Tibial nerve (tissue), 4 donors: ENCODE measurements around the gene NIT2. TPM values are rescaled to one million over a fixed set of nuclear protein-coding genes. Genes with fewer than 3 reads are reported as not detected.

ENCODE experiments used
- DNase-seq, 2 donors: peaks; one replicate each; pipeline ENCODE4 v3.0.0-alpha.2; 2019; ENCODE audit warnings: low spot score in 2 of 2
- H3K27ac ChIP-seq, 4 donors: fragments of 200-600 bp; sonication (generic) in 3 of 4; one replicate each; pipeline ENCODE4 v1.5.1; 2017 to 2019; ENCODE audit warnings: mild to moderate bottlenecking in 1 of 4
- H3K27me3 ChIP-seq, 2 donors: fragments of 200-600 bp; sonication (generic) in 1 of 2; one replicate each; pipeline versions ENCODE4 v1.5.1 to v1.6.0; 2017 to 2019
- H3K36me3 ChIP-seq, 3 donors: fragments of 200-600 bp; sonication (generic); one replicate each; pipeline ENCODE4 v1.5.1; 2018 to 2019
- H3K4me1 ChIP-seq, 4 donors: fragments of 200-600 bp; sonication (generic) in 3 of 4; one replicate each; pipeline ENCODE4 v1.5.1; 2017 to 2019
- H3K4me3 ChIP-seq, 4 donors: fragments of 200-600 bp; sonication (generic) in 3 of 4; one replicate each; pipeline ENCODE4 v1.5.1; 2017 to 2019; ENCODE audit warnings: mild to moderate bottlenecking in 1 of 4, moderate library complexity in 1 of 4
- H3K9me3 ChIP-seq, 4 donors: fragments of 200-600 bp; sonication (generic) in 3 of 4; one replicate each; pipeline ENCODE4 v1.5.1; 2017 to 2019
- CTCF ChIP-seq, 5 experiments: fragments of 200-600 bp in 3 of 5; fragments of 450-650 bp in 2 of 5; sonication (generic) in 3 of 5; IDR thresholded peaks; one replicate each; pipeline ENCODE4 v1.5.1; 2016 to 2019; ENCODE audit warnings: antibody characterized with exemption in 5 of 5, mild to moderate bottlenecking in 3 of 5, moderate library complexity in 2 of 5
- EP300 ChIP-seq, 2 donors: sonication (generic); formaldehyde crosslinking; IDR thresholded peaks; one replicate each; pipeline ENCODE4 v1.6.1; 2017; ENCODE audit warnings: antibody characterized with exemption in 2 of 2, mild to moderate bottlenecking in 1 of 2
- POLR2A ChIP-seq, 2 donors: fragments of 450-650 bp; IDR thresholded peaks; one replicate each; pipeline ENCODE4 v1.6.1; 2017; ENCODE audit warnings: antibody characterized with exemption in 2 of 2, mild to moderate bottlenecking in 2 of 2, moderate library complexity in 2 of 2
- WGBS, 2 donors: methylation state at CpG; one replicate each; pipeline ENCODE4 v1.1.5; 2018; 5-methylcytosine and 5-hydroxymethylcytosine counted together
- total RNA-seq, 4 donors: library from RNA; depleted of rRNA; stranded (reverse); fragments of >200 nt; gene quantifications; one replicate each; pipeline ENCODE4 v1.1.0, GENCODE V29; 2016

NIT2 gene
- total RNA-seq, 4 donors from 2014 or later = 32.9 to 43.5 (median 37.4) TPM

- Histone ChIP-seq H3K9me3 (no peaks in the 10 kb centered on the region), H3K27me3 (no peaks in the 10 kb centered on the region), H3K27ac (no peak overlapping the region), H3K4me1 (peaks cover 0 to 6% (median 0%) of the 10 kb centered on the region in 4 donors), H3K36me3 (peaks cover 0 to 26% (median 0%) of the 10 kb centered on the region in 3 donors), H3K4me3 (no peak overlapping the region)
- WGBS, 2 donors = 77 to 82% methylated on average over 4 of the region's 4 CpGs
- TF ChIP-seq POLR2A (IDR thresholded peaks at IDR 0.05) (no peak), CTCF (IDR thresholded peaks at IDR 0.05) (no peak), EP300 (IDR thresholded peaks at IDR 0.05) (no peak)
- no peak for DNase-seq
These were observed 4.6 kb upstream of the NIT2 start for GRCh38 chr3:100329800-100330489.

- Histone ChIP-seq H3K27me3 (no peaks in the 10 kb centered on the region), H3K36me3 (peaks cover 0 to 21% (median 0%) of the 10 kb centered on the region in 3 donors), H3K4me1 (peaks cover 0 to 13% (median 5%) of the 10 kb centered on the region in 4 donors), H3K27ac (no peak overlapping the region), H3K9me3 (no peaks in the 10 kb centered on the region), H3K4me3 (no peak overlapping the region)
- DNase-seq = no peak
- WGBS, 2 donors = 90 to 92% methylated on average over 5 of the region's 5 CpGs
- no peak for TF ChIP-seq POLR2A (IDR thresholded peaks at IDR 0.05)
- TF ChIP-seq CTCF (IDR thresholded peaks at IDR 0.05) = no peak
- no peak for TF ChIP-seq EP300 (IDR thresholded peaks at IDR 0.05)
These were observed 3.9 kb upstream of the NIT2 start for GRCh38 chr3:100330651-100331050.

DNA sequence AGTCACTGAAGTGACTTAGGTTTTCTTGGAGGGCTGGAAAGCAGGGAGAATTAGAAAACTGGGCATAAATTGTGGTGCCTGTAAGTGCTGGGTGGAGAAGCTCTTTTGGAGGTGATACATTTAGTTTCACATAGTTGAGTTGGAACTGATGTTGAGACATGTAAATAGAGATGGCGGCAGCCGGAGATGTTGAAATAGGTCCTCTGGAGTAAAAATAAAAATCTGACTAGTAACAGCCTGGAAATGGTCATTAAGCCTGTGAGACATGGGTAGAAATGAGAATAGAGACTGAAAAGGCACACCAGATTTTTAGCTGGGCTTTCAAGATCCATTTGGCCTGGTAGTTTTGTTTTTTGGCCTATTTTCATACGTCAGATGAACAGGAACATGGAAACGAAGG, 2.9 kb upstream of the NIT2 start:
- TF ChIP-seq CTCF (IDR thresholded peaks at IDR 0.05) (no peak), EP300 (IDR thresholded peaks at IDR 0.05) (no peak), POLR2A (IDR thresholded peaks at IDR 0.05) (no peak)
- H3K36me3 ChIP-seq = peaks cover 0 to 11% (median 0%) of the 10 kb centered on the region in 3 donors
- no peak overlapping the region for H3K4me3 ChIP-seq
- peaks cover 0 to 19% (median 8%) of the 10 kb centered on the region in 4 donors for H3K4me1 ChIP-seq
- no peaks in the 10 kb centered on the region for H3K9me3 ChIP-seq
- H3K27me3 ChIP-seq = no peaks in the 10 kb centered on the region
- H3K27ac ChIP-seq = no peak overlapping the region
- DNase-seq = no peak
- WGBS, 2 donors = 85 to 90% methylated on average over 4 of the region's 4 CpGs

DNA sequence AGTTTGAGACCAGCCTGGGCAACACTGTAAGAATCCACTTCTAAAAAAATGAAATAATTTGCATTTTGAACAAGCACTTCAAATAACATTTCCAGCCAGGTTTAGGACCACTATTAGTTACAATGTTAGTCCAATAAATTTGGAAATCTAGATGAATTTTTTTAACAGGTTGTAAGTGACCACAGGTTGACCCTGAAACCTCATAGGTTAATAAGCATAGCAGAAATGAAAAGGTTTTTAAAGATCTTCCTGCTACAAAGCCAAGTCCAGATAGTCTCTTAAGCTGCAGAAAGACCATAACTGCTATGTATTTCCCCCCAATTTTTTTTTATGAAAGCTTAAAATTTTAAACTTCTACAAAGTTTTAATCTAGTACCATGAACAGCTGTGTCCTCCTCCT, 1.5 kb upstream of the NIT2 start:
- H3K27ac ChIP-seq = no peak overlapping the region
- no peaks in the 10 kb centered on the region for H3K9me3 ChIP-seq
- no peaks in the 10 kb centered on the region for H3K27me3 ChIP-seq
- peaks cover 0 to under 1% (median 0%) of the 10 kb centered on the region in 3 donors for H3K36me3 ChIP-seq
- no peak for TF ChIP-seq EP300 (IDR thresholded peaks at IDR 0.05)
- no peak for TF ChIP-seq CTCF (IDR thresholded peaks at IDR 0.05)
- TF ChIP-seq POLR2A (IDR thresholded peaks at IDR 0.05) = no peak
- H3K4me1 ChIP-seq = peaks cover 0 to 19% (median 8%) of the 10 kb centered on the region in 4 donors
- DNase-seq = no peak
- H3K4me3 ChIP-seq = no peak overlapping the region

DNA sequence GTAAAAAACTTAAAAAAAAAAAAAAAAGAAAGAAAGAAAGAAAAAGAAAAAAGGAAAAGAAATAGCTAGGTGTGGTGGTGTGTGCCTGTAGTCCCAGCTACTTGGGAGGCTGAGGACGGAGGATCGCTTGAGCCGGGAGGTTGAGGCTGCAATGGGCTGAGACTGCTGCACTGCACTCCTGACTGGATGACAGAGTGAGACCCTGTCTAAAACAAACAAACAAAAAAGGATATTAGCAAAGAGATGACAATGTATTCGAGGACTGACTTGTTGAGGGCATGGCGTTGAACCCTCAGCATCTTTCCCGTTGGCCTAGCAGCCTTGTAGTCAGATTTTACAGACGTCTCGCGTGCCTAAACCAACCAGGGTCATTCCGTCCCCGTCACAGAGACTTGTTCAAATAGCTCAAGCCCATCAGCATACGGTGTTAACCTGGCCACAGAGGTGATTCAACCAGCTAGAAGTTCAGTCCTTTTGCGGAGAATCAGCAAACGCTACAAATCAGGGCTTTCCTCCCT, 528 bp upstream of the NIT2 start:
- peaks cover 0 to 19% (median 8%) of the 10 kb centered on the region in 4 donors for H3K4me1 ChIP-seq
- peak overlapping the region; percentile 42 to 77 (median 62) for H3K4me3 ChIP-seq
- H3K9me3 ChIP-seq = no peaks in the 10 kb centered on the region
- no peak for DNase-seq
- no peaks in the 10 kb centered on the region for H3K27me3 ChIP-seq
- 39 to 43% methylated on average over 14 of the region's 14 CpGs for WGBS, 2 donors
- TF ChIP-seq POLR2A (IDR thresholded peaks at IDR 0.05) = no peak
- TF ChIP-seq CTCF (IDR thresholded peaks at IDR 0.05) = no peak
- no peak for TF ChIP-seq EP300 (IDR thresholded peaks at IDR 0.05)
- H3K36me3 ChIP-seq = peaks cover 0 to 10% (median 0%) of the 10 kb centered on the region in 3 donors
- peak overlapping the region; percentile 68 to 88 (median 80) for H3K27ac ChIP-seq
